Measurements from ENCODE around the gene RAP1GAP2.
"Not testable (repeated sequence)": the region's sequence is repeated elsewhere in the genome, so short reads cannot be mapped to it uniquely, and the experiment has no call there.

The RAP1GAP2 gene

DNA sequence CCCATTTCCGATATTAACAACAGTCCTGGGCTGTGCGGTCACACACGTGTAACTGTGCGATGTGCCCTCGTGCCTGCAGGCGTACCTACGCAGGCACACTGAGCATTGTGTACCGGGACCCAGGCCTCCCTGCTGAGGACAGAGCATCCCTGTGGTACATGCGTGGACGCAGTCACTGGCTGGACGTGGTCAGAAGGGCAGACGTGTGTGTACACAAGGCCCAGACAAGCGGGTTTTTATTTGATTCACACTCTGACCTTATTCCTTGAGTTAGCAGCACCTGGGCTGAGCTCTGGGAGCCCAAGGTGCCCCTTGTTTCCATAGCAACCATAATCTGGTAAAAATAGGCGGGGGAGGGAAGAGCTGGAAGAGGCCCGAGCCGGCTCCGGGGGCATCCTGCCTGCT is 19.5 kb downstream of the RAP1GAP2 start:
- no peak for DNase-seq

DNA sequence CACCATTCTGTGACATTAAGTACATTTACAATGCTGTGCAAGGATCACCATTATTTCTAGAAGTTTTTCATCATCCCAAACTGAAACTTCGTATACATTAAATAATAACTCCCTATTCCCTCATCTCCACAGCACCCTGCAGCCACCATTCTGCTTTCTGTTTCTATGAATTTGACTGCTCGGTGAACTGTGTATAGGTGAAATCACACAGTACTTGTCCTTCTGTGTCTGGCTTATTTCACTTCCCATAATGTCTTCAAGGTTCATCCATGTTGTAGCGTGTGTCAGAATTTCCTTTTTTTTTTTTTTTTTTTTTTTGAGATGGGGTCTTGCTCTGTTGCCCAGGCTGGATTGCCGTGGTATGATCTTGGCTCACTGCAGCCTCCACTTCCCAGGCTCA is 20.4 kb downstream of the RAP1GAP2 start:
- no peak for DNase-seq

DNA sequence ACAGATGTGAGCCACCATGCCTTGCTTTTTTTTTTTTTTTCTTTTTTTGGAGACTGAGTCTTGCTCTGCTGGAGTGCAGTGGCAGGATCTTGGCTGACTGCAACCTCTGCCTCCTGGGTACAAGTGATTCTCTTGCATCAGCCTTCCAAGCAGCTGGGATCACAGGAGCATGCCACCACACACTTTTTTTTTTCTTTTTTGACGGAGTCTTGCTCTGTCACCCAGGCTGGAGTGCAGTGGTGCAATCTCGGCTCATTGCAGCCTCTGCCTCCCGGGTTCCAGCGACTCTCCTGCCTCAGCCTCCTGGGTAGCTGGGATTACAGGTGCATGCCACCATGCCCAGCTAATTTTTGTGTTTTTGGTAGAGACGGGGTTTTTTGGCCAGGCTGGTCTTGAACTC is 23.1 kb downstream of the RAP1GAP2 start:
- not testable (repeated sequence) for DNase-seq

DNA sequence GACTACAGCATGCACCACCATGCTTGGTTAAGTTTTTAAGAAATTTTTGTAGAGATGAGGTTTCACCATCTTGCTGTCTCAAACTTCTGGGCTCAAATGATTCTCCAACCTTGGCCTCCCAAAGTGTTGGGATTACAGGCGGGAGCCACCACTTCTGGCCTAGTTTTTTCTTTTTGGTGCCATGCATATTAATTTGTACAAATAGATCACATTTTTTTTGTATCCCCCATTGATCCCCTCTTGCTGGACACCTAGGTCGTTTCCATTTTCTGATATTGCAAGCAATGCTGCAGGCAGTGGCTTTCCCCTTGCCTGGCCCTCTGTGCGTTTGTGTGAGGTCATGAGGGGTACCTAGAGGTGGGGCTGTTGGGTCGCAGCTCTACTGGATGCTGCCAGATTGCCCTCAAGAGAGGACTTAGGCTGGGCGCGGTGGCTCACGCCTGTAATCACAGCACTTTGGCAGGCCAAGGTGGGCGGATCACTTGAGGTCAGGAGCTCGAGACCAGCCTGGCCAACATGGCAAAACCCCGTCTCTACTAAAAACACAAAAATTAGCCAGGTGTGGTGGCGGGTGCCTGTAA is 23.8 kb downstream of the RAP1GAP2 start:
- no peak for DNase-seq

DNA sequence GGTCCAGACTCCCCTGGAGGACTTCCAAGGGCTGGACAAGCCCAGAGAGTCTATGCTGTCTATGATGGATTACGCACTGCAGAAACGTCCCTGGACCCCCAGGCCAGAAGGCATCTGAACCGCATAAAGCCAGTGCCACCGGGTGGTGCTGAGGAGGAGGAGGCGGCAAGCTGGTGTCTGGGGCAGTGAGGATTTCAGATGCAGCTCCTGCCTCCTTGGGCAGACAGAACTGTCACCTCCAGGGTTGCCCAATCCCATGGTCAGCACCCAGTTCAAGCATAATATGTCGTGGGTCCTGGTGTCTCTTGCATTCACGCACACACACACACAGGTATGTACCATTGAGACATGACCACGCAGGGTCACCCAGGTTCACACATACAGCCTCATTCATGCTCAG is 25.6 kb downstream of the RAP1GAP2 start:
- no peak for DNase-seq

DNA sequence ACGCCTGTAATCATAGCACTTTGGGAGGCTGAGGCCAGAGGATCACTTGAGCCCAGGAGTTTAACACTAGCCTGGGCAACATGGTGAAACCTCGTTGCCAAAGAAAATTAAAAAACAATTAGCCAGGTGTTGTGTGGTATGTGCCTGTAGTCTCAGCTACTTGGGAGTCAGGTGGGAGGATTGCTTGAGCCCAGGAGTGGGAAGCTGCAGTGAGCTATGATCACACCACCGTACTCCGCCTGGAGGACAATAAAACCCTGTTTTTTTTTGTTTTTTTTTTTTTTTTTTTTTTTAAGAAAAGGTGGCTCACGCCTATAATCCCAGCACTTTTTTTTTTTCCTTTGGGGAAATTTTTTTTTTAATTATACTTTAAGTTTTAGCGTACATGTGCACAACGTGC is 26.1 kb downstream of the RAP1GAP2 start:
- DNase-seq = no peak

DNA sequence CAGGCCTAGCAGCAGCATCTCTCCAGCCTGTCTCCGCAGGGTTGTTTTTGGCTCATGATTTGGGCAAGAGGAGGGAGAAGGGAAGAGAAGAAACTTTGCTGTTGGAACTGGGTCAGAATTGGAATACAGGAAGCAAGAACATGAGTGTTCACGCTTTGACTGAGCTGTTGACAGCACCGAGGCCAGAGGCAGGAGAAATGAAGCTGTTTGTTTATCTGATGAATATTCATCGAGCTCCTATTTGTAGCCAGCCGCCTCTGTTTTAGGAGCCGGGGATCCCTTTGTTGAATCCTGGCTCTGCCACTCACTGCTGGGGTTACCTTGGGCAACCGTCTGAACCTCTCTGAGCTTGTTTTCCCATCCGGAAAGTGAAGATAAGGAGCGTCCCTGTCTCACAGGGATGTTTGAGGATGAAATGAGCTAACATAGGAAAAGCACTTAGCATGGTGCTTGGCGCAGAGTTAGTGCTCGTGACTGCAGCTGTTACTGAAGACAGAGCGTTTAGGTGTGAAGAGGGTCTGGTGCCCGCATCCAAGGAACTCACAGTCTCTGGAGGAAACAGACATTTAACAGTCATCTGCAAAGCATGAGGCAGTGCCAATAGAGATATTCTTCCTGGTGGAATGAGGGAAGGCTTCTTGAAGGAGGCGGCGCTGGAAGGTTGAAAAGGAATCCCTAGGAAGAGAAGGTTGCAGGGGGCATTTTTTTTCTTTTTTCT is 29.2 kb downstream of the RAP1GAP2 start:
- no peak for DNase-seq

DNA sequence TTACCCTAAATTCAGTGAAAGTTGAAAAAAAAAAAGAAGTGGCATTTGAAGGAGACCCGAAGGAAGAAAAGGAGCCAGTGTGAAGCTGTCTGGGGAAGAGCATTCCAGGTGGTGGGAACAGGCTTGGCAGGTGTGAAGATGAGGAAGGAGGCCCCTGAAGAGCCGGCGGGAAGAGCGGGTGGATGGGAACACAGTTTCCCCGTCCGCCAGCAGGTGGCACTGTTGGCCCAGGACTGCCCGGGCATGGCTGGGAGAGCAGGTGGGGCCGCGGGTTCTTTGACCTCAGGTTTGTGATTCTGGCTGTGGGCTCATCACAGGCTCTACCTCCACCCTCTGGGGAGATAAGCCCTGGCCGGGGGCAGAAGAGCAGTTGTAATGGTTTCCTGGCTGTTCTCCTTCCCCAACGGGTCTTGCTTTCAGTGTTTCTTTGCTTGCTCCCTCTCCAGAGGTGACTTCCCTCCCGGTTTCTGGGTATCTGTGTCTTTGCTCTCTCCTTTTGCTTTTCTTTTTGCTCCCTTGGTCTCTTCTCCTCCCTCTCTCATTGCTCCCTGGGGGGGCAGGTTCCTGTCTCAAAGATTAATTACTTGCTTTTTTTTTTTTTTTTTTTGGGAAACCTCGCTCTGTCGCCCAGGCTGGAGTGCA is 32.3 kb downstream of the RAP1GAP2 start:
- no peak for DNase-seq

DNA sequence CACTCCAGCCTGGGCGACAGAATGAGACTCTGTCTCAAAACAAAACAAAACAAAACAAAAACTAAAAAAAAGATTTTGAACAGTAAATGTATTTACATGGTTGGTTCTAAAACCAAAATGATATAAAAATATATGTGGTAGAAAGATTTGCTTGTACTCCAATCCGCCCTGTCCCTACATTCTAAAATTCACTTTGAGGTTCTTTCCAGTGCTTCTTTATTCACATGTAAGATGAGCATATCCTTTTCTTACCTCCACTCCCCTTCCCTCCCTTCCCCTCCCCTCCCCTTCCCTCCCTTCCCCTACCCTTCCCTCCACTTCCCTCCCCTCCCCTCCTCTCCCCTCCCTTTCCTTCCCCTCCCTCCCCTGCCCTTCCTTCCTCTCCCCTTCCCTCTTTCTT is 34.4 kb downstream of the RAP1GAP2 start:
- no peak for DNase-seq

DNA sequence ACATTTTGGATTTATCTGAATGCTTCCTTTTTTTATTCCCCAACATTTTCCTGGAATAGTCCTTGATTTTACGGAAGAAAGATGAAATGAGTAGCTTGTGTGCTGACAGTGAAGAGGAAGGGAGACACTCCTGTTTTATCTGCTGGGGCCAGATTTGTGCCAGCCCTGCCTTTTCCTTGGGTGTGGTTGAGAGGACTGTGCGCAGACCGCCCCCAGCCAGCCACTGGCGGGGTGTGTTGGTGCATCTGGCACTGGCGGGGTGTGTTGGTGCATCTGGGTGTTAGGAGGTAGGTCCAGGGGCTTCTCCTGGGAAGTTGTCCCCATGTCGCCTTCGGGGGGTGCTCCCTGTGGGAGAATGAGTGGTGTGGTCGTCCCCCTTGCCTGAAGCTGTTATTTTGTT is 39.5 kb downstream of the RAP1GAP2 start:
- DNase-seq = no peak

DNA sequence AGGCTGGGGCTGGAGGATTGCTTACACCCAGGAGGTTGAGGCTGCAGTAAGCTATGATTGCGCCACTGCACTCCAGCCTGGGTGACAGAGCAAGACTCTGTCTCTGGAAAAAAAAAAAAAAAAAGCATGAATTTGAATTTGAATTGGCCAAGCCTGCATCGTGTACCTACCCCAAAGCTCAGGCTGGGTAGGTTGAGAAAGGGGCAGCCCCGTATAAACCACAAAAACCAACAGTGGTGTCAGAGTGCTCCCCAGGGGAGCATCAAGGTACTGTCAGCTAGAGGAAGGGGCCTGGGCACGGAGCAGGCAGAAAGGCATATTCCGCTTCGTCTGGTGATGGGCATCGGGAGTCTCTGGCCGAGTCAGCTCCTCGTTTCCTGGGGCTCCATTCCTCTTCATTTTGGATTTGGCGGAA is 40.9 kb downstream of the RAP1GAP2 start:
- no peak for DNase-seq

DNA sequence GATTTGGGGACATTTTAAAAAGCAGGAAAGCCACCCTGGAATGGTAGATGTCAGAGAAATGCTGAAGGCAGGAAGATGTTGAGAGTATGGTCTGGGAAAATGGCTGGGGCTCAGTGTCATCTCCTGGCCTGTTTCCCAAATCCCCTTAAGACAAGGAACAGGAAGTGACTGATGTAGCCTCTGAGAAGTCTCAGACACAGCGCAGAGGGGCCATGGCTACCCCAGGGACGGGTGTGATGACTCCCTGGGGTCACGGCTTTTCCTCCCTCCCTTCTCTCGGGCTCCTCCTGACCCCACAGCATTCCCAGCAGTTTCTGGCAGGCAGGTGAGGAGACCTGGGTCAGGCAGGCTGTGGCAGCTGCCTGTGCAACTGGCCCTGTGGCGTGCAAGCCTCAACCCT is 45.4 kb downstream of the RAP1GAP2 start:
- no peak for DNase-seq

DNA sequence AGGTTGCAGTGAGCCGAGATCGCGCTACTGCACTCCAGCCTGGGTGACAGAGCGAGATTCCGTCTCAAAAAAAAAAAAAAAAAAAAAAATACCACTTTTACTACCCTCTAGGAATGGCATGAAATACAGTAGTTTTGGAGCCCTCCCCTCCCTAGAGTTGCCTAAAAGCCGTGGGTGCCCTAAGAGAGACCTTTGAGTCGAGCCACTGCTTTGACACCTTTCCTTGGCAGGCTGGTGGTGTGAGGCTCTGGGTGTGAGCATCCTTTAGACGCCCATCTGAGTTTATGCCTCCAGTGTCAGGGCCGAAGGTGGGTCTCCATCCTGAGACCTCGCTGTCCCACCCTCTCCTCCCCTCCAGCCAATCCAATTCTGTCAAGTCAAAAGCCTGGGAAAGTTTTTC is 46.2 kb downstream of the RAP1GAP2 start:
- DNase-seq = no peak

DNA sequence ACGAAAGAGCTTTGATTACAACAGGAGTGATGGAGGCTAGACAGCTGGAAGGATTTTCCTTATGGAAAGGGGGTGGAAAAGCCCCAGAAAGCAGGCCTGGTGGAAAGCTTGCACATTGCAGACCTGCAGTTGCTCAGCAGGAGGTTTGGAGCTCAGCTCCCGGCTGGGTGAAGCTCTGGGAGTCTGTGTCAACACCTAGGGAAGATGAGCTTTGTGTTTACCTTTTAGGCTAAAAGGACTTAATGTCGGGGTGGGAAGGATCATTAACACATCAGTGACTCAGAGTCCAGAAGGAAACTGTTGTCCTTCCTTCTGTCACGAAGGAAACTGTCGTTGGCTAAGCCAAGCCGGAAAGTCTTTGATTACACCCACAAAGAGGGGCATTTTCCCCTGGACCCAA is 48.2 kb downstream of the RAP1GAP2 start:
- DNase-seq = no peak

DNA sequence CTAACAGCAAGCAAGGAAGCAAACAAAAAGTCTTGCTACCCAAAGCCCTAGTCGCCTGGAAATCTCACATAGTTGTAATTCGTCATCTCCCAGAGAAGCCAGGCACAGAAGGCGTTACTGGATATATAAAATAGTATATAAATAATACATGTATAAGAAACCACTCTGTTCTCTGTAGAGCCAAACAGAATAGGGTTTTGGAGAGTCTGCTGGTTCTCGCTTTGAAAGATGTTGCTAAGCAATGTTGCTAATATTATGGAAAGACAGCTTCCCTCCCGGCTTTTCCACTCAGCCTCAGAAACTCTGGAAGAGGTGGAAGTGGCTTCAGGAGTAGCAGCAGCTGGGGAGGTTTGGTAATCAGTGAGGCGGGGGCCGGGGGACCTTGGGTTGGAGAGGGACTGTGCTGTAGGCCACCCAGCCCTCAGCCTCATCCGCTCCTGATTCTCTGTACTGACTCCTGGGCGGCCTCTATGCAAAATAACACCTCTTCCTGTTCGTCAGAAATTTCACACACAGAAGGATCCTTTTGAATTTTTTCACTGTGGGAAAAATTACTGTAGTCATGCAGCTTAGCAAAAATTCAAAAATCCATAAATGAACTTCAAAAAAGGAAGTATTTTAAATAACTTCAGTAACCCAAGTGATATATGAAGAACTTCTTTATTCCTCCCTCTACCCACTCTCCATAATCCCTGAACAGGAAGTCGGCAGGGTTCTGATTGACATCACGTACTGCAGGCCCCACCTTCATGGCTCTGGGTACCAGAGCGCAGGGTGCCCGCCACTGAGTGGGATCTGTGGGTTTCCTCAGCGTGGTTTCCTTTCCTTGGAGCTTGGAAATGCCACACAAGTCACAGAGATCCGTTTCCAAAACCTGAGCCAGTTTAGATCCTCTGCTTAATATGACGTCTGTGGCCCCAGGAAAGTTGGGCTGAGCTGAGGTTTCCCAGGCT is 51.4 kb downstream of the RAP1GAP2 start:
- no peak for DNase-seq

DNA sequence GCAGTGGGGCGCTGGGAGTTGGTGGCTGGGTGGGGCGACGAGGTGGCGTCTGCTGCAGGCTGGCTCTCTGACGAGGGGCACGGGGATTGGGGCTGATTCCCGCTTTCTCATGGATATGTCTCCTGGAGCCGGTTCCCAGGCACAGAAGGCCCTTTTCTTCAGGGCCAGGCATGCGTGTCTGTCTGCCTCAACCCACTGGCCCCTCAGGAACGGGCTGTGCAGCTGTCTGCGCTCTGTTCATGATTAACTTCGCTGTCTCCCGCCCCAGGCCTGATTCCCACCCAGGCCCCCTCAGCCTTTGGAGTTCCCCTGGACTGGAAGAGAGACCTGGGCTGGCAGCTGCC is 53.1 kb downstream of the RAP1GAP2 start:
- DNase-seq = no peak

DNA sequence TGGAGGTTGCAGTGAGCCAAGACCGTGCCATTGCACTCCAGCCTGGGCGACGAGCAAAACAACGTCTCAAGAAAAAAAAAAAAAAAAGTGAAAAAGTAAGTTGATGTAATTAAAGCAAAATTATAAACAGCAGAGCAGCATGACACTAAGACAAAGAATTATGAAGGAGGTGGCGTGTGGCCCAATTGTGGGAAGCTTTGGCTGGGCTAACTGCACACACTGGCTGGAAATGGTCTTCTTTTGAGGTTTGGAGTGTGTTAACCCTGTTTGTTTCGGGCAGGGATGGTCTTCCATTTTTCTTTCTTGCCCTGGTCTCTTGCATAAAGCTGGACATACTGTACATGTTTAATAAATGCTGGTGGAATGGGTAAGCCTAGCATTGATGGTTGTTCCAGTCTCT is 54.8 kb downstream of the RAP1GAP2 start:
- DNase-seq = no peak

DNA sequence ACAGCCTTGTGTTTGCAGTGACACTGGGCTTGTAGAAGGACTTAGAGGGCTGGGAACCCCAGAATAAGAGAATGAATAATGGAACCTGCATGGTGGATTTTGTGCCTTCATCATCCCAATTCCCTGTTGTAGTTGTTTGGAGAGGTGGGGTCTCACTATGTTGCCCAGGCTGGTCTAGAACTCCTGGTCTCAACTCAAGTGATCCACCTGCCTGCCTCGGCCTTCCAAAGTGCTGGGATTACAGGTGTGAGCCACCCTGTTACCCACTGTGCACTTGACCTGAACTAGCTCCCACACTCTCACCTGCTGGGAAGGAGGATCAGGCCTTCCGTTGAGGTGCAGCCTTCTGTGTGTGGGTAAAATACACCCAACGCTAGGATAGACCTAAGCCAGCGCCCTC is 55.4 kb downstream of the RAP1GAP2 start:
- DNase-seq = no peak

DNA sequence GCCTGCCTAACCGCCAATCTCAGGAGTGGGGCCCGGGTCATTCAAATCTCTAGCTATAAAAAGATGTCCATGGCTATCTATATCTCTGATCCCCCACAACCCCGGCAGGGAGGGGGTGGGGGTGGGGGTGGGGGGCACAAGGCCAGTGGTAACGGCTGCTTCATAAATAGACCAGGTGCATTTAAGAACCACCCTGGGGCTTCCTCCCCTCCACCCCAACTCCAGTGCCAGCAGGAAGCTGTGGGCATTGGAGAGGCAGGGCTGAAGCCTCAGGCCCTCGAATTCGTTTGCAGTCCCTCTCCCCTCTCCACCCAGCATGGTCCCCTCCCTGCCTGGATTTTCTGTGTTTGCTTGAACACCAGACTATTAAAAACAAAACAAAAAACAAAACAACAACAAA is 56.0 kb downstream of the RAP1GAP2 start:
- no peak for DNase-seq

DNA sequence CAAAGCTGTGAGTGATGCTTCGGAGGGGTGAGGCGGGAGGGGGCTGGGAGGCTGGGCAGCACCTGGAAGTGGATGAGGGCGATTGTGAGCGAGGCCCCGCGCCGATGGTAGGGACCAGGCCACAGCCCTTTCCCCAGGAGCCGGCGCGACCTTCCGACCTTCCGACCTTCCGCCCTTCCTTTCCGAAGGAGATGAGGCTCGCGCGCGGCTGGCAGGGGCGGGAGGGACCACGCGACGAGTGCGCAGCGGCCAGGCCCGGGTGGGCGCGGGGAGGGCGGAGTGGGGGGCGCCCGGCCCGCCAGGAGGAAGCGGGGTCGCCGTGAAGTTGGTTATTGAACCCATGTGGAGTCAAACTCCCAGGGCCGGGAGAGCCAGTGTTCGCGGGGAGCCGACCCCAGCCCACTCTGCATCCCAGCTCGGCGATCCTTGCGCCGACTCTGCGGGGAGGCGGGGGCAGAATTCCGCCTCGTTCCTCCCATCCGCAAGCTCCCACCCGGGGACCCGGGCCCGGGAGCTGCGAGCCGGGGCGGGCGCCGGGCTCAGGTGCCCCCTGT is 56.6 kb downstream of the RAP1GAP2 start:
- no peak for DNase-seq

DNA sequence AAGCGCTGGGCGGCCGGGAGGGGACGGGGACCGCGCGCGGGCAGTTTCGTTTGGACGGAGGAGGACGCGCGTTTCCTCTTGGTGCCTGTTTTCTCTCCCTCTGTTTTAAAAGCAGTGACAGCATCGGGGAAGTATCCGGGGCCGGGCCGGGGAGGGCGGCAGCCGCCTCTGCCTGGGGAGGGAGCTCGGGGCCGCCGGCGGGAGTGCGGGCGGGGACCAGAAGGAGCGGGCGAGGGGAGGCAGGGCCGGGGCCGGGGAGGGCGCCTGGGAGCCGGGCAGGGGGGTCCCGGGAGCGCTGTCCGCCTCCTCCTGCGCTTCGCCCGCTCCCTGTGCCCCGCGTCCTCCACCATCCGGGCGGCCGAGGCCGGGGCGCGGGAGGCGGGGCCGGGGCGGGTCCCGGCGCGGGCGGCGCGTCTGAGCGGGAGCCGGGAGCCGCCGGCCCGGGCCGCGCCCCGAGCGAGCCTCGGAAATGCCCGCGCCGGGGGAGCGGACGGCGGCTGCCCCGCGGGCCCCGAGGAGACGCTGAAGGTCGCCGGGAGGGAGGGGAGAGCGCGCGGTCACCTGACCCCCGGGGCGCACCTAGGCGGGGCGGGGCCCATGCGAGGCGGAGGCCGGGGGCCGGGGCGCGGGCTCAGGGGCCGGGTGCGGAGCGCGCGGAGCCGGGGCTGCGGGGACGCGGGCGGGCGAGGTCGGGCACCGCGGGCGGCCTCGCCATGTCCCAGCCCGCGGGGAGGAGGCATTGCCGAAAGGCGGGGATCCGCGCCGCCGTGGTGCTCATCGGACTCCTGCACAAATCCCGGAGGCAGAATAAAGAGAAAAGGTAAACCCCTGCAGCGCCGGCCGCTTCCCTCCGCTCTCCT is 57.3 kb downstream of the RAP1GAP2 start:
- no peak for DNase-seq
